HepG2 (cell line): Measurements from ENCODE around the gene MYL6B. TPM values are rescaled to one million over a fixed set of nuclear protein-coding genes. Genes with fewer than 3 reads are reported as not detected.
A peak's percentile ranks its signal among the peaks of the same experiment; 100 is the strongest.

ENCODE experiments used
- CCDC6 ChIP-seq: sonication (generic); formaldehyde crosslinking; IDR thresholded peaks from 2 replicates; pipeline ENCODE4 v1.8.1; 2022; ENCODE audit warnings: mild to moderate bottlenecking, missing genetic modification reagents, moderate library complexity
- FLYWCH1 ChIP-seq: sonication (generic); formaldehyde crosslinking; IDR thresholded peaks from 2 replicates; pipeline ENCODE4 v1.8.1; 2023; ENCODE audit warnings: mild to moderate bottlenecking, missing genetic modification reagents
- GMEB2 ChIP-seq: IDR thresholded peaks from 2 replicates; pipeline ENCODE4 v1.6.1; 2016; ENCODE audit warnings: missing biosample characterization, missing genetic modification reagents, low read depth
- KIAA2018 ChIP-seq: sonication (generic); formaldehyde crosslinking; IDR thresholded peaks from 2 replicates; pipeline ENCODE4 v1.5.0; 2020; ENCODE audit warnings: mild to moderate bottlenecking, missing genetic modification reagents, borderline replicate concordance
- MLLT10 ChIP-seq: sonication (generic); formaldehyde crosslinking; IDR thresholded peaks from 2 replicates; pipeline ENCODE4 v1.4.0; 2020; ENCODE audit warnings: missing genetic modification reagents
- MTA3 ChIP-seq: sonication (generic); formaldehyde crosslinking; IDR thresholded peaks from 2 replicates; pipeline ENCODE4 v1.4.0; 2020; ENCODE audit warnings: missing genetic modification reagents
- TERF1 ChIP-seq: sonication (generic); formaldehyde crosslinking; IDR thresholded peaks from 2 replicates; pipeline ENCODE4 v1.8.0; 2022; ENCODE audit warnings: mild to moderate bottlenecking, missing genetic modification reagents, moderate library complexity
- TOPORS ChIP-seq: sonication (generic); formaldehyde crosslinking; IDR thresholded peaks from 2 replicates; pipeline ENCODE4 v1.8.0; 2023; ENCODE audit warnings: mild to moderate bottlenecking, missing genetic modification reagents
- ZNF709 ChIP-seq: sonication (generic); formaldehyde crosslinking; IDR thresholded peaks from 2 replicates; pipeline ENCODE4 v1.5.0; 2020; ENCODE audit warnings: mild to moderate bottlenecking, missing genetic modification reagents
- ZNF749 ChIP-seq: sonication (generic); formaldehyde crosslinking; IDR thresholded peaks from 2 replicates; pipeline ENCODE4 v1.8.0; 2022; ENCODE audit warnings: mild to moderate bottlenecking, missing genetic modification reagents, moderate library complexity, borderline replicate concordance
- ZNF790 ChIP-seq: sonication (generic); formaldehyde crosslinking; IDR thresholded peaks from 2 replicates; pipeline ENCODE4 v1.8.0; 2022; ENCODE audit warnings: missing genetic modification reagents, mild to moderate bottlenecking, borderline replicate concordance
- polyA plus RNA-seq, 8 experiments: library from polyadenylated mRNA; depleted of rRNA in 3 of 8; stranded (reverse) in 7 of 8; unstranded in 1 of 8; fragments of >200 nt; fragmentation: Illumina TruSeq in 4 of 8; extraction: Trizol in 4 of 8; gene quantifications; 2 replicates each; pipeline versions ENCODE4 v1.2.1 to v1.2.3, GENCODE V29; 2011 to 2016; ENCODE audit warnings: low read depth in 4 of 8, missing spikeins in 1 of 8, mixed read lengths in 1 of 8; ENCODE audit not compliant: insufficient read depth in 1 of 8
- total RNA-seq, 5 experiments: library from RNA; depleted of rRNA; stranded (reverse); fragments of >200 nt; fragmentation: Illumina TruSeq; extraction: Trizol; gene quantifications; 2 replicates each; pipeline ENCODE4 v1.2.3, GENCODE V29; 2016; ENCODE audit warnings: low read depth in 1 of 5
- TF ChIP-seq, protein P1 (sequence below): sonication (generic); formaldehyde crosslinking; IDR thresholded peaks from 2 replicates; pipeline ENCODE4 v1.5.1; 2020; ENCODE audit warnings: missing genetic modification reagents, mild to moderate bottlenecking, borderline replicate concordance
- TF ChIP-seq, protein P2 (sequence below): sonication (generic); formaldehyde crosslinking; IDR thresholded peaks from 2 replicates; pipeline ENCODE4 v1.5.1; 2020; ENCODE audit warnings: missing genetic modification reagents, mild to moderate bottlenecking, borderline replicate concordance

Gene MYL6B
- total and polyA plus RNA-seq, 2 of the 13 experiments (the other 11 are each of a cell fraction or from before 2014, with no cell fraction given): 75.7 to 88.7 TPM

DNA sequence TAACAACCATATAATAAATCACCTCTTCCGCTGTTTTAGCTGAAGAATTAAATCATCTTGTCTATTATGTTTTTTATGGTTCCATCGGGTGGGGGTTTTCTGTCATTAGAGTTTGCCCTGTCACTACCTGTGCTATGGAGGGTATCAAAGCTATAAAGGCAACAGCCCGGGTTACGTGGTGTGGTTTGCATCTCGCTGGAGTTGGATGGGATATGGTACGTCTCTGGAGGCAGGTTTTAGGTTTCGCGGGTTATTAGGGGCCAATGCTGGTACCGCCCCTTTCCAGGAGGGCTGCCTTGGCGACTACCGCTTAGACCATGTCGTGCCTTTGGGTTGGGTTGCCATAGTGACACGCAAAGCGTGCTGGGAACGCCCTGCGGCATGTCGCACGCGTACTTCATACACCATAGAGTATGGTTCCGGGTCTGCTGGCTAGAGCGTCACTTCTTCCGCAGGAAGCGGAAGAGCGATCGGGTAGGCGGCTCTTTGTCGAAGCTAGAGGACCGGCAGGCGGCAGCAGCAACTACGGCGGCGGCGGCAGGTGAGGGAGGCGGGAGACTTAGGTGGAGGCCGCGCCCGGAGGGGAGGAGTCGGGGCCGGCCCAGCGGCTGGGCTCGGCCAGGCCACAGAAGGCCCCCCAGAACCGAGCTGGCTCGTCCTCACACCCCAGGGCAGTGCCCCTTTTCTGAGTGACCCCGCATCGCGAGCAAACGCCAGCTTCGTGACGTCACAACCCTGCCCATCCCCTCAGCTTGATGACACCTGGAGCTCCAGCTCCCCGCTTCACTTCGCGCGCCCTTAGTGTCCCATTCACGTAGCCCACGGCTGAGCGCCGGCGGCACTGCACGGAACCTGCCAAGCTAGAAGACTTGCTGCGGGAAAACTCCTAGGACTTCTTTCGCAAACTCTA, 34.4 kb upstream of the MYL6B start, which contains the start of gene ZC3H10 (continued):
- TF ChIP-seq KIAA2018 (CRISPR knock-in tag) (no peak), TOPORS (CRISPR knock-in tag) (peak; percentile 78; the same call in 1 of the 2 replicates), ZNF709 (CRISPR knock-in tag) (peak; percentile 78; the same call in 1 of the 2 replicates), GMEB2 (CRISPR knock-in tag) (peak; percentile 84), TERF1 (CRISPR knock-in tag) (no peak), ZNF790 (CRISPR knock-in tag) (no peak), CCDC6 (CRISPR knock-in tag) (peak; percentile 94; the same call in 1 of the 2 replicates), ZNF749 (no peak; the same call in 1 of the 2 replicates), MLLT10 (no peak), FLYWCH1 (CRISPR knock-in tag) (no peak), MTA3 (CRISPR knock-in tag) (no peak)
- TF ChIP-seq, protein P1, sequence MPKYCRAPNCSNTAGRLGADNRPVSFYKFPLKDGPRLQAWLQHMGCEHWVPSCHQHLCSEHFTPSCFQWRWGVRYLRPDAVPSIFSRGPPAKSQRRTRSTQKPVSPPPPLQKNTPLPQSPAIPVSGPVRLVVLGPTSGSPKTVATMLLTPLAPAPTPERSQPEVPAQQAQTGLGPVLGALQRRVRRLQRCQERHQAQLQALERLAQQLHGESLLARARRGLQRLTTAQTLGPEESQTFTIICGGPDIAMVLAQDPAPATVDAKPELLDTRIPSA: no peak; the same call in 1 of the 2 replicates
- TF ChIP-seq, protein P2, sequence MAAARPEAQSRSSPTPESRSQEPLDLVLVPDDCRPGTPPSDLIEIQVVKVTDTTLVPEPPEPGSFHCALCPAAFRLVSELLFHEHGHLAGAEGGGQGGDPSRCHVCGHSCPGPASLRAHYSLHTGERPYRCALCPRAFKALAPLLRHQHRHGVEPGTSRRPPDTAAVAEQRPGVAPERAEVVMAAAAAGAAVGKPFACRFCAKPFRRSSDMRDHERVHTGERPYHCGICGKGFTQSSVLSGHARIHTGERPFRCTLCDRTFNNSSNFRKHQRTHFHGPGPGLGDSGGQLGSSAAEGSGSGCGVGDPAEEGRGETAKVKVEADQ: peak; percentile 80; the same call in 1 of the 2 replicates
